NCI-H2029 treated with DMSO at 0.1 percent for 48 hours (cell line): ENCODE measurements around the gene COPRS.
"Not testable (repeated sequence)": the region's sequence is repeated elsewhere in the genome, so short reads cannot be mapped to it uniquely, and the experiment has no call there.

Source experiments
- DNase-seq: peaks from one replicate; lab custom pipeline; 2025; lab: John Stamatoyannopoulos, UW

Gene COPRS

DNA sequence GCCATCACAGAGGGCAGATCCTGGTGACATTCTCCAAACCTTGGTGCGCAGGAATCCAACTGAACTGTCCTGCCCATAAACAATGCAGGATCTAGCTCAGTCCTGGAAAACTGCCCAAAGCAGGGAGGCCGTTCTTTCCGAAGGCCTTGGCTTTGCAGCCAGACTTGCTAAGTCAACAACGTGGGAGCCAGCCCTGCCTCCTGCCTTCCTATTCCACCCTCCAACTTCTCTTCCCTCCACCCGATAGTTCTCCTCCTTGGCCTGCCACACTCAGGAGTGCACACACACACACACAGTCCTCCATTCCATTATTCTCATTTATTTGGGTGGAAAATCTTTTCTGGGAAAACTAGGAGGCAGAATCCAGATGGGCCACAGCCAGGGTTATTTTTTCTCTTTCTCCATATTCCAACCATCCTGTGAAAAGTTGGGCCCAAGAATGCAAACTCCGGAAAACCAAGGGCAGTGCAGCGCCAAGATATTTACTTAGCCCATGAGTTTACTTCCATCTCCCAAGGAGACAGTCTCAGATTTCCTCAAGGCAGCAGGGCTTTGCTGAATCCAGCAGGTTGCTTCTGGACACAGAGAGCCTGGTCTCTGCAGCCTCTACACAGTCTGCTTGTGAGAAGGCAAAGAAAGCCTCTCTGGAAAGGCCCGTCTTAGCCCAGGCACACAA, 15.8 kb downstream of the COPRS start:
- DNase-seq, result no peak

DNA sequence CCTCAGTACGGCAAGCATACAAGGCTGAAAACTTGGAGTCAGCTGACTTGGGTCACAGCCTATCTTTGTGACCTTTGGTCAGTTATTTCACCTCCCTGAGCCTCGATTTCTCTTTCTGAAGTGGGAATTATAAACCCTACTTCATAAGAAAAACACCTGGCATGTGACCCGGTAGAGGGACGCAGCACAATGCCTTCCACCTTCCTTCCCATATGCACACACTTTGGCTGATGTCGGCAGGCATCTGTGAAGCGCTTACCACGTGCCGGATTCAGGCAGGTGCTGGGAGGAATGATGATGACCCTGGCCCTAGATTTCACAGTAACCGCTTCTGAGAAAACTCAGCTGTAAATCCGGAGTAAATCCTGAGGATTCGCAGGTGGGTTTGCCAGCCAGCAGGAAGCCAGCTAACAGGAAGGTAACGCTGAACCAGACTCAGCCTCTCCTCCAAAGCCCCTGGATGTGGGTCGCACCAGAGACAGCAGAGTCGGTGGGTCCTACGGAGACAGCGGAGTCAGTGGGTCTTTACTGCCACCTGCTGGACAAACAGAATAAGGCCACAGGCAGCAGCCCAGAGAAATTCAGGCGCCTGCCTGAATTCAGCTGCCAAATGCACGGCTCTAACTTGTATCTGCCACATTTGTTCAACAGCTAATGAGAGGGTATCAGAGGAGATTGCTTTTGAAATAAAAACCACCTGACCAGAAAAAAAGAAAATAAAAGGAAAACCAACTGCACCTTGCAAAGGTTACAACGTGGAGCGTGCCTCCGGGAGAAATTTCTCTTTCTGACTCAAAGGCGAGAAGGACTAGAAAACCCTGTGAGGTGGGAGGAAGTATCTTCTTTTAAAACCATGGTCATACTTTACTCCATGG, 16.6 kb downstream of the COPRS start:
- DNase-seq, result peak; percentile 64

DNA sequence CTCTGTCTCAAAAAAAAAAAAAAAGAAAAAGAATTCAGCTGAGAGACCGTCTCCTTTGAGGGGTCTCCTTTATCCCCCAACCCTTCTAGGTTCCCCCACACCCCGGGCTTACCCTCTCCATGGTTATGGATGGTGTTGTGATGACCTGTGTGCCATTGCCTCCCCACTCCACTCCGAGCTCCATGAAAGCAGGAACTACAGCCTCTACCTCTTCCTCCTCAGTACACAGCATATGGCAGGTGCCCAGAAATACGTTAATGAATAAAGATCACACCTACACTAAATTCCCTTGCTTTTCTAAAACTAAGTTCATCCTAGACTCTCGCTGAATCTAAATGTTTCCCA, 17.2 kb downstream of the COPRS start:
- no peak for DNase-seq

DNA sequence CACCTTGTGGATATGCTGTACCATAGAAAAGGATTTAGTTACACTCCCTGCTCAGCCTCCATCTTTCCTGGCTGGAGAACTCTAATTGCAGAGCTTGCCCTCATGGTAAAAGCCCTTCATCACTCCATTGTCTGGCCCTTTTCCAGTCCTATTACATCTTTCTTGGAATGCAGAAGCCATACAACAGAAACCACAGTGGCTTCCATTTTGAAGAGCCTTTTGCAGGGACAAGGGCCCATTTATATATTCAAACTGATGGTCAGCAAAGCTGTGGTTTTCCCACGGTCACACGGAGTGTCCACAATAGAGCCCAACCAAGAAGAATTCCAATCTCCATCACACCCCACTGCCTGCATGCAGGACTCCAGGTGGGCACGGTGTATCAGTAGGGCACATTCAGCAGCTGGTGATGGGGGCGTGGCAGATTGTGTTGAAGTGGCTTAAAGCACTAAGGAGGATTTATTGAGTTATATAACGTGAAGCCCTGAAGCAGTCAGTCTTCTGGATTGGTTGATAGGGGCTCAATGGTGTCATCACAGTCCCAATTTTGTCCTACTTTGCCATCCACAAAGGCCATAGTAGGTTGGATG, 20.3 kb downstream of the COPRS start:
- DNase-seq, result no peak

DNA sequence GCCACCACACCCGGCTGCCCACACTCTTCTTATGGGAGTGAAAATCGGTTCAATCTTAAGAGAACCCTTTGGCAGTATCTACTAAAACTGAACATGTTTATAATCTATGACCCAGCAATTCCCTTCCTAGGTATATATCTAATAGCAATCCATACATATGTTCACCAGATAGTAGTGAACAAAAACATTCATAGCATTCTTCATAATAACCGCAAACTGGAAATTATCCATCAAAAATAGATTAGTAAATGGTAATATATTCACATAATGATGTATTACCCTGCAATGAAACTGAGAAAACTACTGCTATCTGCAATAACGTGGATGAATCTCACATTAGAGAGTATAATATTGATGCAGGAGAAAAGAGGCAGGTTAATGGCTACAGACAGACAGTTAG, 23.1 kb downstream of the COPRS start:
- no peak for DNase-seq

DNA sequence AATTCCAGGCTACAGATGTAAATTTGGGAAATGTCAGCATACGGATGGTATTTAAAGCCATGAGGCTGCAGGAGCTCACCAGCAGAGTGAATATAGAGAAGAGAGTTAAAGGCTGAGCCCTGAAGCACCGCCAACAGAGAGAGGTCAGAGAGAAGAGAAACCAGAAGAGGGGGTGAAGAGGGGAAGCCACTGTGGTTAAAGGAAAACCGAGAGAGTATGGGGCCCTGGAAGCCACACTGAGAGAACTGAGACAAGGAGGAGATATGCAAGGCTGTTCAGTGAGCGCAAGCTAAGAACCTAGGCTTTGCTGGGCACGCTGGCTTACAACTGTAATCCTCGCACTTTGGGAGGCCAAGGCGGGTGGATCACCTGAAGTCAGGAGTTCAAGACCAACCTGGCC, 24.6 kb downstream of the COPRS start:
- no peak for DNase-seq

DNA sequence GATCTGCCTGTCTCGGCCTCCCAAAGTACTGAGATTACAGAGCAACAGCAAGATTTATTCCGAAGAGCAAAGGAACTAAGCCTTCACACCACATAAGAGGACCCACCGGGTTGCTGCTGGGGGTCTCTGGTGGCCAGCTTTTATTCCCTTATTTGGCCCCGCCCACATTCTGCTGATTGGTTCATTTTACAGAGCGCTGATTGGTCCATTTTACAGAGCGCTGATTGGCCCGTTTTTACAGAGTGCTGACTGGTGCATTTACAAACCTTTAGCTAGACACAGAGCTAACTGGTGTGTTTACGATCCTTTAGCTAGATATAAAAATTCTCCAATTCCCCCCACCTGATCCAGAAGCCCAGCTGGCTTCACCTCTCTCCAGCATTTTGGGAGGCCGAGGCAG, 26.3 kb downstream of the COPRS start:
- DNase-seq, result no peak

DNA sequence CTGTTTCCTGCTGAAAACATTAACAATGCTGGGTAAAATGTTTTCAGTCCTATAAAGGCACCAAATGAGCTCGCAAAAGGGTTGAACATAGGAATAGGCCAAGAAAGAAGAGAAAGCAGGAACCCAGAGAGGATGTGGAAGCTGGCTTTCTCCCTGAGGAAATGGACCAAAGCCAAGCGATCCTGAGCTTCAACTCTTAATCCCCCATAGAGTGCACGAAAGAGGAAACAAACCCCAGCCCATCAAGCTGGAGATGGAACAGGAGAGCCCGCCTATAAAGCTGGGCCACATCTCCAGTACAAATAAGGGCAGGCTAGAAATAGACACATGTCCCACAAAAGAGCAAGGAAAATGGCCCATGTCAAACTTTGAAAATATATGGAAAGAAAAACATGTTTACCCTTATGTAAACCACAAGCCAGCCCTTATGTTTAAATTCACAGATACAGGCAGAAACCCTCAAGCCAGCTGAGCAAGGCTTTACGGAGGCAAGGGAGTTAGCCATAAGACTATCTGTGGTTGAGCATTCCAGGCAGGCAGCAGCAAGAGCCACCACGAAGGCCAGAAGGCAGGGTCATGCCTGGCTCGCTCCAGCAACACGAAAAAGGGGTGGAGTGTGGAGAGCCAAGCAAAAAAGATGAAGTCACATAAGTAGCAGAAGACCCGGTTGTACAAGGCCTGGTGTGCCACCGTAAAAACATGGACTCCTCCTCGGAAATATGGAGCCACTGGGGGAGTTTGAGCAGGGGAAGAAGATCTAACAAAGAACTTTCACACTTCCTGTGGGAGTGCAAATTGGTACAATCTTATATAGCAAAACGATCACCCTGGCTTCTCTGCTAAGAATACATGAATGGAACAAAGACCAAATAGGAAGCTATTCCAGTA, 27.8 kb downstream of the COPRS start:
- DNase-seq, result no peak

DNA sequence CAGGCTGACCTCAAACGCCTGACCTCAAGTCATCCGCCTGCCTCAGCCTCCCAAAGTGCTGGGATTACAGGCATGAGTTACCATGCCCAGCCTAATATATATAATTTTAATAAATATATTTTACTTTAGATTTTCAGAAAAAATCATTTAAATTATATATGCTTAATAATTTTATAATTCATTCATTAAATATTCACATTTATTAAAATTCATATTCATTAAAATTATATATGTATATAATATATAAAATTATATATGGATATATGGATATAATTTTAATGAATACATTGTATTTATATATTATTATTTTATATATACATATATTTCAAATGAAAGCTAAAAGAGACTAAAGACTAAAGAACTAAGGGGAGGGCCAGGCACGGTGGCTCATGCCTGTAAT, 29.4 kb downstream of the COPRS start:
- no peak for DNase-seq

DNA sequence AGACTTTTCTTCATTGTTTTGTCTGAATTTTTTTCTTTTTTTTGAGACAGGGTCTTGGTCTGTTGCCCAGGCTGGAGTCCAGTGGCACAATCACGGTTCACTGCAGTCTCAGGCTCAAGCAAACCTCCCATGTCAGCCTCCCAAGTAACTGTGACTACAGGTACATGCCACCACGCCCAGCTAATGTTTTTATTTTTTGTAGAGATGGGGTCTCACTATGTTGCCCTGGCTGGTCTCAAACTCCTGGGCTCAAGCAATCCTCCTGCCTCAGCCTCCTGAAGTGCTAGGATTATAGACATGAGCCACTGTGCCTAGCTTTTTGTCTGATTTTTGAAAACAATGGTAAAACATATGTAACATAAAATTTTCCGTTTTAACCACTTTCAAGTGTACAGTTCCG, 30.1 kb downstream of the COPRS start:
- not testable (repeated sequence) for DNase-seq

DNA sequence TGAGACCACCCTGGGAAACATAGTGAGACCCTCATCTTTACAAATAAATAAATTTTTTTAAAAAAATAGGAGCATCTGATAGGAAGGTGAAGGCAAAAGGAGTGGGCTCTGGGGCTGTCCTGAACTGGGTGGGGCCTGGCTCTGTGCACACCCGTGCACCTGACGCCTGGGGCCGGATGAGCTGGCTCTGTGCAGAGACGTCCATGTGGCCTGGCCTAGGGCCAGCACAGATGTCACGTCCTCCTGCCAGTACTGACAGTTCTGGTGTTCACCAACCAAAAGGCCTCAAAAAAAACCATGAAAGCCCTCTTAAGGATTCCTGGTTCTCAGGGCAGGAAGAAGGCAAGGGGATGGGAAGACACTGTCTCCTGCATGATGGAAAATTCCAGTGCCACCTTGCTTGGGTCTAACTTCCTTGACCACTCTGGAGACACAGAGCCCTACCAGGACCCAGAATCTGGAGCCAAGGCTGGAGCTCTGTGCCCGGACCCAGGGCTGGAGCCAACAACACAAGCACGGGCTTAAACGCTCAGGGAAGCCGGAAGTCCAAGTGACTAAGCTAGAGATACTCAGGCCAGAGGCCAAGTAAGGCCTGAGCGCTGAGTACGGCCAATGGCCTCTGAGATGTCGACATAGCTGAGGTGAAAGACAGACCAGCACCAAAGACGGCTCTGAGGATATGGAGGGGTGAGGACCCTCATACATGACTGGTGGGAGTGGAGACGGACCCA, 32.9 kb downstream of the COPRS start:
- DNase-seq, result no peak

DNA sequence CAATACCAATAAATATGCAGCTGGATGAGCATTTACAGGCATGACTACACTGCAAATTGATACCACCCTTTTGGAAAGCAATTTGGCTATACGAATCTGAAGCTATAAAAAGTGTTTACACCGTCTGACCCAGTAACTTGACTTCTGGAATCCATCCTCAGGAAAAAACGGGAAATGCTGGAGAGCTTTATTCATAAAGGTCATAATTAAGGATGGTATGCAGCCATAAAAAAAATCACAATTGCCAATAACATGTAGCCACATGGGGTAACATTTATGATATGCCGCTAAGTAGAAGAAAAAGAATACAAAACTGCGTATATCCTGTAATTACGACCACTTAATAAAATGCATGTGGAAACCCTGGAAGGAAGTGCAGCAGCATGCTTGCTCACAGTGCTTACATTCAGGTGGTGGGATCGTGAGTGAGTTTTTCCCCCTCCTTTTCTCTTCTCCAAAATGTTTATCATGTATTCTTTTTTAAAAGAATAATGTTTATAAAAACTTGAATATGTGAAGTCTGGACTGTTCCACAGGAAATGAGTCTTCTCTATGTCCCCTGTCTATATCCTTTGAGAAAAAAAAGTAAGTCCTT, 34.2 kb downstream of the COPRS start:
- DNase-seq, result no peak

DNA sequence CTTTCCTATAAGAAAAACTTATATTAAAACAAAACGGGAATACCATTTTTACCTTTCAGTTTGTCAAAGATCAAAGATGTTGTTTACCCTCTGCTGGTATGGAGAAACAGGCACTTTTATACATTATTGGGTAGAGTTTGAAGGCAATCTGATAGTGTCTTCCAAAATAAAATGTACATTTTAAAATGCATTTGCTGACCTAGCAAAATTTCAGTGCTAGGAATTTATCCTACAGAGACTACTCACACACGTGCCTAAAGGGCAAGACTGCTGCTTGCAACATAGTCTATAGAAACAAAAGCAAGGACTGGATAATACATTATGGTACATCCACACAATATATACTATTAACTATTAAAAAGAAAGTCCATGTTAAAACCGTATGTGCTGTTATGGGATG, 36.0 kb downstream of the COPRS start:
- no peak for DNase-seq

DNA sequence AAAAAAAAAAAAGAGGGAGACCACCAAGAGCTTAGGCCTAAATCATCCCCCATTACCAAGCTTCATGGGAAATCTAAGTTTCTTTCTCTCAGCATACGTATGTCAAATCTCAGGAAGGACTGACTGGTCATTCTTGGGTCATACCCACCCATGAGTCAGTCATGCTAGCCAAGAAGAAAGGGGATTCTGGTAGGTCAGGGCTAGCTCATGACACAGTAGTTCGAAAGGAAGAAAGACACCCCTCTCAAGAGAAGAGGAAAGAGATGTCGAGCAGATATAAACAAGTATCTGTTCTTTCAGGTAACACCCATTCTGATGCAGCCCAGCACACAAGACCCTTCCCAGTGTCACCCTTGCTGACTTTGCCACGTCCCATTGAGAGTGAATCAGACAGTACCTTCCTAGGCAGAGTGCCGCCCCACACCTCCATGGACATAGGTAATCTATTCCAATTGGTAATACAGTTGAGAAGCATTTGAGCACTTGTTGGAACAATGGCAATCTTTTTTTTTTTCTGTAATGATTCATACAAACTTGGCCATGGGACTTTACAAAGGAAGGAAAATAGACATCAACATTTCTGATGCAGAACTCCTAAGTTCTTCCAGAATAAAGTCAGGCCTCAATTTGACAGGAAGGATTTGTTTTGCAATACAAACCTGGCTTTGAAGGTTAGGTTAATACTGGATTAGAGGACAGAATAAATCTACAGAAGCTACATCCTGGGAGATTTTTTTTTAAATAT, 38.2 kb downstream of the COPRS start:
- no peak for DNase-seq

DNA sequence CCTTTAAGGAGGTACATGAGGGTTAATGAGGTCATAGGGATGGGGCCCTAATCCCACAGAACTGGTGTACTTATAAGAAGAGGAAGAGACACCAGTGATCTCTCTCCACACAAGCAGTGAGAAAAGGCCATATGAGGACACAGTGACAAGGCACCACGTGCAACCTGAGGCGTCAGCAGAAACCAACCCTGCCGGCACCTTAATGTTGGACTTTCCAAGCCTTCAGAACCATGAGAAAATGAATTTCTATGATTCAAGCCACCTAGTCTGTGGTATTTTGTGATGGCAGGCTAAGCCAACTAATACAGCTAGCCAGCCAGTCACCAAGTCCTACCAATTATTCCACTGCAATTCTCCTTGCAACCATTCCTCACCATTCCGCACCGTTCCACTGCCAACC, 39.5 kb downstream of the COPRS start:
- DNase-seq, result no peak

DNA sequence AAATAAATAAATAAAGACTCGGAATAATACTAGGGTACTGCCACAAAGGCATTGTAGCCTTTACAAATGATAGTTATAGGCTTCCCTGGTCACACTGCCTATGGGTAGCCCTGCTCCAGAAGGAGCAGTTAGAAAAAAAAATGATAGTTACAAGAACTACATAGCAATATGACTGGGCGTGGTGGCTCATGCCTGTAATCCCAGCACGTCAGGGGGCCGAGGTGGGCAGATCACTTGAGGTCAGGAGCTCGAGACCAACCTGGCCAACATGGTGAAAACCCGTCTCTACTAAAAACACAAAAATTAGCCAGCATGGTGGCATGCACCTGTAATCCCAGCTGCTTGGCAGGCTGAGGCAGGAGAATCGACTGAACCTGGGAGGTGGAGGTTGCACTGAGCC, 40.2 kb downstream of the COPRS start:
- not testable (repeated sequence) for DNase-seq

DNA sequence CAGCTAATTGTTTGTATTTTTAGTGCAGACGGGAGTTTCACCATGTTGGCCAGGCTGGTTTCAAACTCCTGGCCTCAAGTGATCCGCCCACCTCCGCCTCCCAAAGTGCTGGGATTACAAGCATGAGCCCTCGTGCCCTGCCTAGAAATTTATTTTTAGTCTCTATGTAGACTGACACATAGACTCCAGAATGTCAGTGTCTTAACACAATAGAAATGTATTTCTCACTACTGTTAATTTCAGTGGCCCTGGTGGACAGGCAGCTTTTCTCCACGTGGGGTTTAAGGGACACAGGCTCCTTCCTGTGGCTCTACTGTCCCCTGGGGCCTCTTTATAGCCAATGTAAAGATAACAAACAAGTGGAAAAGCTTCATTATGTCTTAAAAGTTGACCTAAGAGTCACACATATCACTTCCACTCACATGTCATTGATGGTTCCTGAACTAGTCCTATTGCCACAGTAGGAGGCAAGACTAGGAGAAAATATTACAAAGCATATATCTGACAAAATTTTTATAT, 43.8 kb downstream of the COPRS start:
- DNase-seq, result no peak

DNA sequence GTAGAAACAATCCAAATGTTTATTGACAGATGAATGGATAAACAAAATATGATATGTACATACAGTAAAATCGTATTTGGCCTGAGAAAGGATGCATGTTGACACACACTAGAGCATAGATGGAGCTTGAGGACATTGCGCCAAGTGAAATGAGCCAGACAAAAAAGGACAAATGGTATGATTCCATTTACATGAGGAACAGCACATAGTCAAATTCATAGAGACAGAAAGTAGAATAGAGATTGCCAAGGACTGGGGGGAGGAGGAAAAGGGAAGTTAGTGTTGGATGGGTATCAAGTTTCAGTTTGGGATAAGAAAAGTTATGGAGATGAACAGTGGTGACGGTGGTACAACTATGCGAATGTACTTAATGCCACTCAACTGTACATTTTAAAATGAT, 47.9 kb downstream of the COPRS start:
- DNase-seq, result no peak

DNA sequence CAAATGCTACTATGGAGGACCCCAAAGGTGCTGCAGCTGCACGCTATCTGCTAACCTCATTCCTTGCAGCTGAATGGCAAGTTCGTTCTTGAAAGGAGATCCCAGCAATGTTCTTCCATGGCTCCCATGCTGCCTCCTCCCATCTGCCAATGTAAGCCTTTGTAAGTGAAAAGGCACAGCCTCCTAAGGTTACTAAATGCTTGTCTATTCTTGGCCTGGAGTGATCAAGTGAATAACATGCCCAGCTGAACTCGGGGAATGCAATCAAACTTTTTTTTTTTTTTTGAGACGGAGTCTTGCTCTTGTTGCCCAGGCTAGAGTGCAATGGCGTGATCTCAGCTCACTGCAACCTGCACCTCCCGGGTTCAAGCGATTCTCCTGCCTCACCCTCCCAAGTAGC, 49.2 kb downstream of the COPRS start:
- not testable (repeated sequence) for DNase-seq

DNA sequence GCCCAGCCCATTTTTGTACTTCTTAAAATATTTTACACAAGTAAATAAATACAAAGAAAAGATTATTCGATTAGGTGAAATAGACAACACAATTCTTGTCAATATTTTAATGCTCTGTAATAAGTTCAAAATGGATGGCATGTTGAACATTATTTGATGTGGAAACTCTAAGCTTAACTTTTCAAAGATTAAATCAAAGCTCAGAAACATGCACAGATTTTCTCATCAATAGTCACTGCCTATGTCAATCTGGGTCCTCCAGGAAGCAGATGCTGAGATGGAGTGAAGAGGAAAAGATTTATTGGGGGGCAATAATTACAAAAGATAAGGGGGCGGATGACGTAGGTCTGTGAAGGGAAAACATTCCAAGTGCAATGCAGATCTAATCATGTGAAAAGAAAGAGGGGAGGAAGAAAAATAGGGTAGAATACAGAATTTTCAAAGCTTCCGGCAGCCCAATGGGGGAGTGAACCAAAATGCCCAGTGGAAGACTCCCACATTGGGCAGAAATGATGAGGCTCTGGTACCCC, 50.5 kb downstream of the COPRS start:
- DNase-seq, result no peak
